ENCODE measurements around the gene DTWD1.
"Not testable (repeated sequence)": the region's sequence is repeated elsewhere in the genome, so short reads cannot be mapped to it uniquely, and the experiment has no call there.

Gene DTWD1, protein sequence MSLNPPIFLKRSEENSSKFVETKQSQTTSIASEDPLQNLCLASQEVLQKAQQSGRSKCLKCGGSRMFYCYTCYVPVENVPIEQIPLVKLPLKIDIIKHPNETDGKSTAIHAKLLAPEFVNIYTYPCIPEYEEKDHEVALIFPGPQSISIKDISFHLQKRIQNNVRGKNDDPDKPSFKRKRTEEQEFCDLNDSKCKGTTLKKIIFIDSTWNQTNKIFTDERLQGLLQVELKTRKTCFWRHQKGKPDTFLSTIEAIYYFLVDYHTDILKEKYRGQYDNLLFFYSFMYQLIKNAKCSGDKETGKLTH

GRCh38 chr15:49620658-49621368 is at the start of gene DTWD1, which contains the start of gene FAM227B:
Gene DTWD1, plus strand, starts transcription at chr15:49621048. Its CDS starts 4,120 bp downstream, at chr15:49625168.
Gene FAM227B, minus strand, starts transcription at chr15:49620818. Its CDS starts 5,647 bp downstream, at chr15:49615171.
- peak; percentile 31 for DNase-seq

DNA sequence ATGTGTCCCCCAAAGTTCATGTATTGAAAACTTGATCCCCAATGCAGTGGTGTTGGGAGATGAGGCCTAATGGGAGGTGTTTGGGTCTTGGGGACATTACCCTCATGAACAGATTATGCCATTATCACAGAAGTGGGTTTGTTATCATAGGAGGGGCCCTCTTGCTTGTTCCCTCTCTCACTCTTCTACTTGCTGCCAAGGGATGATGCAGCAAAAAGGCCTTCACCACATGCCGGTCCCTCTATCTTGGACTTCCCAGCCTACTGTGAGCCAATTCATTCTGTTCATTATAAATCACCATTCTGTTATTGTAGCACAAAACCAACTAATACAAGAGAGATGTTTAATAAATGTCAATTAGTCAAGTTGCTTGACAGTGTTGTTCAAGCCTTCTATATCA is 47.4 kb upstream of the DTWD1 start:
- DNase-seq = no peak

DNA sequence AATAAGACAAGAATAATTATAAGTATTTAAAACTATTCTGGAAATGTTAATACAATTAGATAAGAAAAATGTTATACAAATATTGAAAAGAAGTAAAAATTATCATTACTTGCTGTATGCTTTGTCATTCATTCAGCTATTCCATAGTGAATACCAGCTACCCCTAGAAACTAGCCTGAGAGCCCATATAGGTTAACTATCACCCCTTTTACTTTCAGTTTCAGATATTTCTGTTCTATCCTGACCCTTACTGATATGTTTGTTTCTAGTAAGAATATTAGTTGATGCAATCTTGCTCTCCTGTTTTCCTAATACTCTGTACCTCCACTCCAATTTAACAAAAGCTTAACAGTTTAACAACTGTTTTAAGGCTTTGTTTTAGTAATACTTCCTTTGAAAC is 31.8 kb upstream of the DTWD1 start:
- DNase-seq = no peak

GRCh38 chr15:49592829-49593316 is 28.0 kb upstream of the DTWD1 start:
- DNase-seq = not testable (repeated sequence)

DNA sequence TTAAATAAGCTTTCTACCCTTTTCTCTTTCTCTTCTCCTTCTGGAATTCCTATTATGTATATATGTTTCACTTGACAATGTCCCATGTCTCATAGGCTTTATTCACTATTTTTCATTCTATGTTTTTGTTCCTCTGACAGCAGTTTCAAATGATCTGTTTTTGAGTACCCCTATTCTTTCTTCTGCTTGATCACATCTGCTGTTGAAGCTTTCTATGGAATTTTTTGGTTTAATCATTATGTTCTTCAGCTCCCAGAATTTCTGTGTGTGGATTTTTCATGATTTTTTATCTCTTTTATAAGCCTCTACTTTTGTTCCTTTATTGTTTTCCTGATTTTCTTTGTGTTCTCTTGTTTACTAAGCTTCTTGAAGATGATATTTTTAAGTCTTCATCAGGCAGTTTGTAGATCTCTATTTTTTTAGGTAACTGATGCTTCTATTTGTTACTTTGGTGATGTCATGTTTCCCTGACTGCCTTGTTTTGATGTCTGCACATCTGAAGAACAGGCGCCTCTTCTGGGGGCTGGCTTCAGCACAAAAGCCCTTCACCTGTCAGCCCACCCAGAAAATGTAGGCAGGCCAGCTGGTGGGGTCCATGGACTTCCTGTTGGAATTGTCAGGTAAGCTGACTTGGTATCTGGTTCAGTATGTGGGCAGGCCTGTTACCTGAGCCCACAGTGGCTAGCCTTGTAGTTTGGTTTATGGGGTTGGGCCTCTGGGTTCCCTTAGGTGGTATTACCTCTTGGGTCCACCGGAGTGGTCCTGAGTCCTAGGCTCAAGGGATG is 16.0 kb upstream of the DTWD1 start:
- no peak for DNase-seq

- DNase-seq = no peak
These were observed 15.3 kb upstream of the DTWD1 start for GRCh38 chr15:49605588-49605987.

- no peak for DNase-seq
These were observed 14.3 kb upstream of the DTWD1 start for GRCh38 chr15:49606594-49606993.

GRCh38 chr15:49610157-49610918 is 10.5 kb upstream of the DTWD1 start:
- DNase-seq = no peak

- not testable (repeated sequence) for DNase-seq
These were observed 8.6 kb upstream of the DTWD1 start for GRCh38 chr15:49612240-49612639.

GRCh38 chr15:49619226-49619625 is 1.6 kb upstream of the DTWD1 start:
- no peak for DNase-seq

DNA sequence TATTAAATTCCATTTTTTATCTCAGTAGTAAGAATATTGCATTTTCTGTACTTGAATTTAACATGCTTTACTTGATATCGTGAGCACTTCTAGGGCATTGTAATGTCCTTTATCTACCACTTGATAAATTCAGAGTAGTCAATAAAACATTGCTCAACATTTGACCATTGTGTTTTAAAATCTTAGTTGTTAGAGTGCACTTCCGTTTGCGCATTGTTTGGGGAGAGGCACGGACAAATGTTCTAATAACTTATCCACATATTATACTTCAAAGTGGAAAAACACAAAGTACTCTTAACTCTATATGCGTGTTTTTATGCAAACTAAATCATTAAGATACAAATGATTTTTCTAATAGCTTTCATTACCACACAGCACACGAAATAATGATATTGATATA is 649 bp upstream of the DTWD1 start:
- no peak for DNase-seq

DNA sequence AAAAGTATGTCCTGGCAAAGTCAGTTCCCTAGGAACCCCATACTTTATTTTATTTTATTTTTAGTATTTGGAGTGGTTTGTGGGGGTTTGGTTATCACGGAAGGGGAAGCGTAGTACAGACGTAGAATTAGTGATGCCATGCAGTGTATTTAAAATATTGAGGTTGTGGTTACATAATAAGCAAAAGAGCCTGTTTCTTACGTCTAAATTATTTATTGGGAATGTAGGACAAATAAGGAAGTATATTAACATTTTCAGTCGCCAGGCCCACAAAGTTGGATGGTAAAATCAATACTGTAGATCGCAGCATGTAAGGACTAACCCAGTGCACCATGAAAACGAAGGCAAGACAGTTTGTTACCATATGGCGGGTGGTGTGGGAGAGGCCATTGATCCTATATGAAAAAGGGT is 558 bp downstream of the DTWD1 start:
- DNase-seq = no peak

GRCh38 chr15:49621887-49622286 is 1.0 kb downstream of the DTWD1 start:
- DNase-seq = no peak

DNA sequence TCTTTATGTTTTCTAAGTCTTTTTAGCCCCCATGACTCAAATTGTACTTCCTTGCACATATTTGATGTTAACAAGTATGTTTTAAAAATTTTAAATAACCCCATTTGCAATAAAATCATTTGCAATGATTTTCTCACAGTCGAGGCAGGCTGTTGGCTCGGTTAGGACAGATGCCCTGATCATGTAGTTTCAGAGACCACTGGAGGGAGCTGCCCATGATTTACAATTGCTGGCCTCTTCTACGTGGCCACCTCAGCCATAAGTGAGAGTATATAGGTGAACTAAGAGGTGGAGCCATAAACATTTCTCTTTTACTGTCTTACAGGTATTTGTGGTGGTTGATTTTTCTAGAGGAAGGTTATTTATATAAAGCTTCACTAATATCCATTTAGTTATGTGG is 1.7 kb downstream of the DTWD1 start:
- DNase-seq = no peak

- DNase-seq = no peak
These were observed 3.2 kb downstream of the DTWD1 start for GRCh38 chr15:49624056-49624455.

GRCh38 chr15:49625460-49626036 is 4.7 kb downstream of the DTWD1 start:
- DNase-seq = no peak

- DNase-seq = no peak
These were observed 6.6 kb downstream of the DTWD1 start for GRCh38 chr15:49627407-49627877.

DNA sequence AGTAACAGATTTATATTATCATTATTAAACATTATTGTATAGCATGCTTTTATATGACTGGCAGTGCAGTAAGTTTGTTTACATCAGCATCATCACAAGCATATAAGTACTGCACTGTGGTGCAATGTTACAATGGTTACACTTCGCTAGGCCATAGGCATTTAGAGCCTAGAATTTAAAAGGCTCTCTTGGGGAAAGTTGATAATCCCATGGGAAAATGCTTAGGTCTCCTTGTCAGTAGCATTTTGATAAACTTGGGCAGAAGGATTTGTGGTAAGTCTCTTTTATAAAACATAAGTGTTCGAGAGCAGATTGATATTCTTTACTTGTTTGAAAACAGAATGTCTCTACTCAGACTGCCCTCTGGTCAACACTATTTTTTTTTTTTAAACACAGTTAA is 7.5 kb downstream of the DTWD1 start:
- no peak for DNase-seq

DNA sequence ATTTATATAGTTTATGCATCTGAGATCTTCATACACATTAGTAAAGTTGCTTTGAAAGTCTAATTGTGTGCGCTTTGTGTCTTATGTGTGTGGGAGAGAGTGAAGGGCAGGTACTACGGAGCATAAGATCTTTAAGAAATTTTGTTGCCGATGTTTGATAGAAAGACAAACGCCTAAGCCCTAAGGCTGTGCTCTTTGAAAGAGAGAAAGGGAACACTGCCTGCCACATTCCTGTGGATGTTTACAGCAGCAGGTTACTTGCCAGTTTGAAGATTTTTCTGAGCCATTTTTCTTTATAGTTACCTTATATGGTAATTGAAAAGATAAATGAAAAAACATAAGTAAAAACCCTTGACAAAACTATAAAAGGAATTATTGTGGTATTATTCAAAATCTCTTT is 17.0 kb downstream of the DTWD1 start:
- DNase-seq = no peak

- DNase-seq = no peak
These were observed 23.5 kb downstream of the DTWD1 start for GRCh38 chr15:49644364-49644794.

- no peak for DNase-seq
These were observed 24.4 kb downstream of the DTWD1 start for GRCh38 chr15:49645277-49645676.

DNA sequence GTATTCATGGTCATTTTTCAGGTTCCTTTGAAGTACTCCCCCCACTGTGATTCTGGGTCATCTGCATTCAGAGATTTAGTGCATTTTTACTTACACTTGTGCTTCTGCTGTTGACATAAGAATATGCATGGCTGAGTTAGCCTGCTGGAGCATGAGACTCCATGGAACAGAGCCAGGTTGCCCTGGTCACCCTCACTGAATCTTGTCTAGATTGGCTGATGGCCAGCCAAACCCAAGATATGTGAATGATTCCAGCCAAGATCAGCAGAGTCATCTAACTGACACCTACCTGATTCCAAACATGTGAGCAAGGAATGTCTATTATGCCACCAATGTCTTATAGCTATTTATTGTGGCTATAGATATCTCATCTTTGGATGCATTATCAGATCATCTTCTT is 25.1 kb downstream of the DTWD1 start:
- no peak for DNase-seq

All from 8988T (cell line).